ENCODE data around the gene CADM2.

The CADM2 gene

DNA sequence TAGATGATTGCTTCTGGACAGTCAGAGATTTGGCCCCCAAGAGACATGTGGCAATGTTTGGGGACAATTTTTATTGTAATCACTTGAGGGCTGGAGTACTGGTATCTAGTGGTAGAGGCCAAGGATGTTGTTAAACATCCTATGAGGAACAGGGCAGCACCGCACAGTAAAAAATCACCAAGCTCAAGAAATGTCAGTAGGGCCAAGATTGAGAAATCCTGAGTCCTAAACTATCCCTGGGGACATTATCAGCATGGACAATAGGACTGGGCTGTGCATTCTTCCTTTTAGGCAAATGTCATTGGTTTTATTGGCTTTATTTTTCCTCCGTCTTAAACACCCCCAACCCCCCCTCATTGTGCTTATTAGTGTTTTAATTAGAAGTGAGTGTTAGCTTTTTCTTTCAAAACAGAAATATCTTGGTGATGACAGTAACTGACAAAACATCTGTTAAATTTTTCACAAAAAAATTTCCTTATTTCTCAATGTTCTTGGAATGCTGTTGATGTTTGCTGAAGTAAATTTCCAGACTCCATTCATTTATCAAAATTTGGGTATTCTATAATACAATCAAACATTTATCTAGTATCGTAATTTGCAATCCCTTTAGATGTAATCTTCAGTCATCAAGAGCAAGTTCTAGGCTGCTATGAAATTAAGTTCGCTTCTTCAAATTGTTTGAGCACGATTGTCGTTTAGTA, 1087.8 kb downstream of the CADM2 start:
- no peak for DNase-seq

DNA sequence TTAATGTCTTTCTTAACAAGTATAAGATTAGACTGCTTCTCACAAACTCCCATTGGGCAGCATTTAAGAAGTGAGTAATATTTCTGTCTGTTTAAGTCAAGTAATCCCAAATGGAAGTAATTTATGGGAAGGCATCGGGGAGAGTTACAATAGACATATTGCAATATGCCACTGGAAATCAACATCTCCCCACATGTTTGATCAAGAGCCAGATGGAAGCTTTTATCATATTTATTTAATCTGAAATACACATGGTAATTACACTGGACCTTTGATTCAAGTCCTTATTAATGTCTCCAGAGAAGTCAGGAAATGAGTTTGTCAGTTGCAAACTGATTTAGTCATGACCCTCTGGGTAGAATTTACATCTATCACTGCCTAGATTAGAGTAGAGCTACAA, 1088.4 kb downstream of the CADM2 start:
- no peak for DNase-seq

DNA sequence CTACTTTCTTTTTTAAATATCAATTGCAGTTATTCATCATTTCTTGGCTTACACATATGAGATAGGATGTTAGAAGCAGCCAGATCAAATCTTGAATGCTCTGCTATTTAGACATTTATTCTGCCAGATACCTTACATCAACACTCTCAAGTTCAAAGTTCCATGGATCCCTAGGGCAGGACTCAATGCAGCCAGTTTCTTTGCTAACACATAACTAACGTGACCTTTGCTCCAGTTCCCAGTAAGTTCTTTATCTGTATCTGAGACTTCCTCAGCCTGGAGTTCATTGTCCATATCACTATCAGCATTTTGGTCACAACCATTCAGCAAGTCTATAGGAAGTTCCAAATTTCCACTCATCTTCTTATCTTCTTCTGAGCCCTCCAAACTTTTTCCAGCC, 1092.3 kb downstream of the CADM2 start:
- DNase-seq: no peak

DNA sequence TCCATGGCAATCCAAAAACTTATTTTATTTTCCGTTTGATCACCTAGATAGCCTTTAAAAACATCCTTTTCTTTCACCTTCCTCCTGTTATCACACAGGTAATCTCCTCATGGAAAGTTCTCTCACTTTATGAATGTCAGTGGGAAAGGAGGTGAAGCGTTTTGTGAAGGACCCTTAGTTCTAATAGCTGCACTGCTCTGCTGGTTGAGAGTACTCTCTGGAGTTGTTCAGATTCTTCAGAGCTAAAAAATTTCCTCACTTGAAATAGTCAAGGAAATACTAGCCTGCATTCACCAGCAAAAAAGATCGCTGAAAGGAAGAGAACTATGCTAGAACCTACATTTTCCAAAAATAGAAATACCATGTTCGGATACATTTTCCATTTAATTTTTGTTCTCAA, 1097.2 kb downstream of the CADM2 start:
- no peak for DNase-seq

DNA sequence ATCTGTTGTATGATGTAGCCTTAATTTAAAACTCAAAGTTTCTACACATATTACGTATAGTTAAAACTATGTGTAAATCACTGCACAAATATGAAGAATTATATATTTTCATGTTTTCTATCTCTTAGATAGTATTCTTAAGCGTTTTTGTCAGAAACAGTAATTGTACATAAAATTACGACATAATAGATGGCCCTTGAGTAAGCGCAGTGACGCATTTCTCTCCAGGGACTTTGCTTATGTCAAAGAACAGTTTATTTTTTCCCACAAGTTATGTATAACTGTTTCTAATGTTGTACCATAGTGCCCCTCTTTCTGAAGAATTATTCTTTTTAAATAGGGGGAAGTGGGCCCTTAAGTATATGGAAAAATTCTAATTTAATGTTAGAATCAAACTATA, 1098.2 kb downstream of the CADM2 start:
- DNase-seq: no peak

DNA sequence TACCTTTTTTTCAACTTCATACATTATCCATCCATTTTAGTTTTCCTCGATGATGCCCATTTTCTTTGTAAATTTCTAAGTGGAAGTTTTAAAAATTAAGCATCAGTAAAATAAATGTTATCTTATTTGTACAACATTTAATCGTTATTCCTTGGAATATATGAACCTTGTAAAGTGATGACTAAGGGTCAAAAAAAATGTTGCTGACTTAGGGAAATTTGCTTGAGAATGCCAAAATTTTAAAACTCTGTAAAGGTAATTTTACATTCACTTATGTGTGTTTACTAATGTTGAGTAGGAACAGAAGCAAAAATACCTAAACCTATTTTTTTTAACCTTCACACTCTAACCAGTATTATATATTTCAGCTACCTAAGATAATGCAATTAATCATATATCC, 1115.0 kb downstream of the CADM2 start:
- DNase-seq: no peak

DNA sequence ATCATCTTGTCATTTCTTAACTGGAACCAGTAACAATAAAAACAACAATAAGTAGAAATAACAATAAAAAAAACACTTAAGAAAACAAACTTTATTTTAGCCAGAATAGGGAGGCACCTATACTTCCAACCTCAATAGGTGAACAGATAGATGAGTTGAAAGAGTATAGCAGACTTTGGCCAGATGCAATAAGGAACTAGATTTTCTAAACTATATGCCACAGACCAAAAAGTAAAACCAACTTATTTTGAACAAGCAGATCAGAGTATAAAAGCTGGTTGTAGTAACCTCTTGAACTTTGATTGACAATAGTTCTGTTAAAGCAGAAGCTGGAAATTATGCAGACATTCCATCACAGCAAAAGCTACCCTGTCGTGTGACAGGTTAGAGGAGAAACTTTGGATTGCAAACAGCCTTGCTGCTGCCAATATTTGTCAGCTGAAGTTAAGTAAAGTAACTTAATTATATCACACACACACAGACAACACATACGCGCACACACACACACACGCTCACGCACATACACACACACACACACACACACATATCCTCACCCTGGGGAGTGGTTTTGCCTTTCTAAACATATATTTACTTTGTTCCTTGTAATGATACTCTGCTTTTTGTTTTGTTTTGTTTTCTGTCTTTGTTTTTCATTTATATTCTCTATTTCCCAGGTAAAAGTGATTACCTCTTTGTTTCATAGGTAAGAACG, 1128.5 kb downstream of the CADM2 start:
- DNase-seq: no peak

DNA sequence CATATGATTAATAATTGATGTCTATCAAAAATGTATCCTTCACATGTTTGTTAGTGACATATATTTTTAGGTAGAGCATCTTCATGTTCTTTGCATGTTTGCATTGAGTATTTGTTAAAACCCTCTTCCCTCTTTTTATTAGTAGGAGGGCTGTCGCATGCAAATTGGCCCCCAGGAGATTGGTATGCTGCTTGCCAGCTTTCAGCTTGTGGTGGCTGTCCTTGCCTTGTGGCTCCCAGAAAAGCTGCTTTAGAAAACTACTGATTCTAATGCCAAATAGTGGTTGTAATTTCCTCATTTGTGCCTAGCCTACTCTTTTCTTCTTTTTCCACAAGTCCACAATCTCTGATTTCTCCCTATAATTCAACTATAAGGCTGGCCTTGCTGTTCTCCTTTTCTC, 1145.4 kb downstream of the CADM2 start:
- no peak for DNase-seq

DNA sequence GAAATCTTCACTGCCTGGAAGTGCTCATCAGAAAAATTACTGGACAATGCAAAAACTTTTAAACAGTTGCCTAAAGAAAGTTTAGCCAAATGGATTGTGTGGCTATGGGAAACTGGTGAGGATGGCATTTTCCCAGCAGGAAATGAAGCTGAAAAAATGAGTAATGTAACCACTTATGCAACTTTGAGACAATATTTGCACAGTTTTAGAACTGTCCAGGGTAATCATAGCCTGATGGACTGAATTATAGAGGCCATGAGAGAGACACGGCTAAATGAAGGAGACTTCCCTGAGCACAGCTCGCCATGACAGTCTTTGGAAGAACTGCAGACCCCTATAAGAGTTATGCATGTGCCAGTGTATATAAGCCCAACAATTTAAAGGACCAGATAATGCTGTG, 1150.6 kb downstream of the CADM2 start:
- no peak for DNase-seq
